Activated CD4-positive, alpha-beta T cell treated with anti-CD3 and anti-CD28 coated beads, Interleukin-10, Interleukin-2, amounts not matched to agents 100 ng/mL and 50 ng/mL, durations not matched to agents 16 hours and 8 hours (primary cell): ENCODE data around the gene DTNA.

Source experiments
- DNase-seq: peaks from one replicate; pipeline ENCODE4 v3.0.0-alpha.2; 2020

Gene DTNA

DNA sequence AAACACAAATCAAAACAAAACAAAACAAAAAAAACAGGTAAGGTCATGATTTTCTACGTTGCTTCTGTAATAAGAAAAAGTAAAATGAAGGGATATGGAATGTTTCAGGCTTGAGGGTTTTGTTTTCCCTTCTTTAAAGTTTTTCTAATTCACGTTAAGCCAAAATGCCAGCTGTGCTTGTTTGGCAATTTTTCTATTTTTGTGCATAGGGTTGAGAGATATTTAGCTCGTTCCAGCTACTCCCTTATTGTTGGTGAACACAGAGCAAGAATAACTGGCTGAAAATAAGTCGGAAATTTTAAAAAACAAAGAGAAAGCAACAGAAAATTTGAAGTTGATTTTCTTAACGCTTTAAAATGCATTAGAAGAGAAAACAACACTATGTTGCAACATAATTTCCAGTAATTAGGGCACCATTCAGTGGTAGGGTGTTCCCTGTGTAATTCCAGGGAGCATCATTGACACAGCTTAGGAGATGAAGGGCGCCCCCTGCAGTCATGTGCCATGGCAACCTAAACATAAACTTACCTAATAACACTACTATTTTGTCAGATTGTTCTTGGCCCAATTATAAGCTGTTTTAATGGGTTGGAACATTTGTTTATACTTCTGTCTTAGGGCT, 99.5 kb downstream of the DTNA start:
- DNase-seq, result peak; percentile 2

DNA sequence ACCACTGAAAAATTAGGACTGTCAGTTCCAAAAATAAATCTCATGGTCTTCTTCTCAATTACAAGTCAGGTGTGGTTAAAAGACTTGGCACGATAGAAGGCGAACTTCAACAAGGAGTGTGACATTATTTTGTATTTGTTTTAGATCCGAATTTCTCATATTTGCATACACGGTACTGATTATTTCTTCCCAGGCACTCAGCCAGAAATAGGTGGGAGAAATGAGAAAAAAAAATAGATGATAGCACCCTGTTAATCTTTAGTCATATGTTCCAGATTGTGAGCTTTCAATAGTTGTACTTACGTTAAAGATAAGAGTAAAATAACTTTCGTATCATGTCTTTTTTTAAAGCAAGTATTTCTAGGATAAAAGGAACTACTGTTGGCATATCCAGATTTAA, 106.1 kb downstream of the DTNA start:
- no peak for DNase-seq

DNA sequence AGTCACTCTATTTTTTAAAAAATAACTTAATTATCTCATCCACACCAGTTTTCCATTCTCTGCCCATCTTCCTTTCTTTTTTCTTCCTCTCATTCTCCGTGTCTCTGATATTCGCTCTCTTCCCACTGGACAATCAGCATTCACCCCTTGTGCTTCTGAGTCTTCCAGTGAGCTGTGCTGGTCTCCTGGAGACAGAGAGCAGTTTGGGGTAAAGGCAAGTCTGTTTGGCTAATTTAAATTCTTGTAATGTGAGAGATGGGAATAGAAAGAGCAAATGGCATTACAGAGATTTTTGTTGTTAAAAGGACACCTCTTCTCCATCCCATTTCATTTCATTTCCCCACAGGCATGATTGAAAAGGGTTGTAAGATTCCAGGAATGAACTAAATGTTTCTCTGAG, 107.5 kb downstream of the DTNA start:
- no peak for DNase-seq

DNA sequence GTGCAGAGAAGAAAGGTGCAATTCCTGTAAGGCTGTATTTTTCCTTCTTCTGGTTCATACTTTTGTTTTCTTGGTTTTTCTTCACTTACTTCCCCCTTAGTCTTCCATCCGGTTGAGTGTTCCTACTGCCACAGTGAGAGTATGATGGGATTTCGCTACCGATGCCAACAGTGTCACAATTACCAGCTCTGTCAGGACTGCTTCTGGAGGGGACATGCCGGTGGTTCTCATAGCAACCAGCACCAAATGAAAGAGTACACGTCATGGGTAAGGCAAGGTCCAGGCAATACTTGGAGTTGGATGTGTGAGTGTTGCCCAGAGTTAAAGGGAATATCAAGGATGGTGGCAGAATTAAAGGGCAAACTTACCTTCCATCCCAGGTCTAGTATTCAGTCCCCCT, 108.0 kb downstream of the DTNA start:
- no peak for DNase-seq

DNA sequence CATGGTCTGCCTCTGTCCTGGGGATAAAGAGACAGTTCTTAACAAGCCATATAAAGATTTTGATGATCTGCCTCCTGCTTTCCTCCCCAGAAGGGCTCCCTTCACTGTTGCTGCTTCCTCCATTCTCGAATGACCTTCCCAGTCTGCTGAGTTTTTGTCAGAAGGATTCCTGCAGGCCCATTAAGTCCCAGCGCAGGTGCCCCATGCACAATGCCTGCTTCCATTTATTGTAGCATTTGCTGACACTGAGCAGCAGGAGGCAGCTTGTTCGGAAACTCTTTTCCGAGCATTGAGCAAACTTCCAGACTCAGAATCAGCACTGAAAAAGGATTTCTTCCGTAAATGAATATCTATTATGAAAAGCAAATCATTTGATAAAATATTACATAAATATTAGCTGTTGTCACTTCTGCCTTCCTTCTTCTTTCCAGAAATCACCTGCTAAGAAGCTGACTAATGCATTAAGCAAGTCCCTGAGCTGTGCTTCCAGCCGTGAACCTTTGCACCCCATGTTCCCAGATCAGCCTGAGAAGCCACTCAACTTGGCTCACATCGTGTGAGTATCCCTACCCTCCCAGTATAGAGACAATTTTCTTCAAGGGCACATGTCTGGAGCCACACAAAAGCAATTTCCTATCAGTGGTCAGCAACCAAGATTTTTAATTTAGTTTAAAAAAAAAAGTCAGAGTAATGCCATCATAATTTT, 110.4 kb downstream of the DTNA start:
- DNase-seq, result no peak

DNA sequence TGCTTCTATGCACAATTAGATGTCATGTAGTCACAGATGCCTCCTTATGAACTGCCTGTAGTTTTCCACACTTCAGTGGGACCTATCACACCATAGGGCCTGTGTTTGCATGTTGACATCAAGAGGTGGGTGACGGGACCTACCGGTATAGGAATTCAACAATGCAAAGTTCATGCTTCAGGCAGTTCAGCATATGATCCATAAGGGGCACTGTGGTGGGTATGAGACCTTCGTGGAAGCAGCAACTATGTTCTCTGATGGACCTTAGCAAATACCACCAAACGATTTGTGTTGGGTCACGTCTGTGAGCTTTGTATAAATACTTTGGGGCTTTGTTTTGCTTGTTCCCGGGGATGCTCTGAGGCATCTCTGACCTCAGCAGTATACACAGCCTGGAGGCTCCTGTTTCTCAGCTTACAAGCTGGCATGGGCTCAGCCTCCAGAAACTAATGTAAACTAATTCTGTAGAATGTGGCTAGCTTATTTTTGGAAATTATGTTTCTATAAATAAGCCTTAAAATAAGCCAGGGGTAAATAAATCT, 111.6 kb downstream of the DTNA start:
- no peak for DNase-seq

DNA sequence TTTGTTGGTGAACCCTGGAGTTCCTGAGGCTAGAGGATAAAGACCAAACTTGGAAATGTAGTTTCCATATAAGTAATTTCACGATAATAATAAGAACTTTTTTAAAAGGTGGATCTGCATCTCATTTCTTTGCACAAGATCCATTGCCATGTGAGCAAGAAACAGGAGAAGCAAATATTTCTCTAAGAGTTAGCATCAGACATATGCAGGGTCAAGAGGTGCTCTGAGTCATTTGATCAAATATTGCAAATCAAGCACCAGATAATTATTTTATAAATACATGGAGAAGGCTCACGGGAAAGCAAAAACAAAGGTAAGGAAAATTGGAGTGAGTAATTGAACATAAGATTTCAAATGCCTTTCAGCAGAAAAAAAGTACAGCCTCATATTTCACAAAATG, 118.0 kb downstream of the DTNA start:
- DNase-seq, result no peak

DNA sequence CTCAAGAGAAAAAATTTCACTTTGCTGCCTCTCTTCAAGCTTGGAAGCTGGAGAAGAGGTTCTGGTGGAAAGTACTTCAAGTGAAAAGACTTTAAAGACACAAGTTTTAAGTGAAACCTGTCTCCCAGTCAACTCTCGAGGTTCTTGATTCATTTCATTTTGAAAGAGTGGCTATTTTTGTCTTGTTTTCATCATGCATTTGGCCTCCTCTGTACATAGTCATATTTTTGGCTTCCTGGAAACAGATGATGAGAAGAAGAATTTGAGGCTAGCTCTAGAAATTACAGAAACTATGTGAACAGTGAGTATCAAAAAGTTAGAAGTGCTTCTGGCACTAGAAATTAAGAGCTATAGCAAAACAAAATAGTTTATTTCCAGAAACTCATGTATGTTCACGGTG, 124.8 kb downstream of the DTNA start:
- peak; percentile 42 for DNase-seq

DNA sequence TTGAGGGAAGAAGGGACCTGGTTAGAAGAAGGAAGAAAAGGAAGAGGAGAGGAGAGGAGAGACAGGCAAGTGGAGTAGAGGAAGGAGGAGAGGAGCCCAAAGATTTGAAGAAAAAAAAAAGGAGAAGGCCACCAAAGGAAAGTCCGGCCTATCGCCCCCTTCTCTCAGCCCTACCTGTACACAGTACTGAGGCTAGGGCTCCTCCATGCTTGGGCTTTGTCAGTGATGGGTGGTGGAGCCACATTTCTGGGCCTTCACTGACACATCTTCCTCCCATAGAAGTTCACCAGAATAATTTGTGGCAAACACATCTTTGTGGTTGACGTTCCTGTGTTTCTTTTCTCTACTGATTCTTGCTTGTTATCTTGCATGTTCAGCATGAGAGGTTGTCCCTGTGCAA, 125.4 kb downstream of the DTNA start:
- no peak for DNase-seq

DNA sequence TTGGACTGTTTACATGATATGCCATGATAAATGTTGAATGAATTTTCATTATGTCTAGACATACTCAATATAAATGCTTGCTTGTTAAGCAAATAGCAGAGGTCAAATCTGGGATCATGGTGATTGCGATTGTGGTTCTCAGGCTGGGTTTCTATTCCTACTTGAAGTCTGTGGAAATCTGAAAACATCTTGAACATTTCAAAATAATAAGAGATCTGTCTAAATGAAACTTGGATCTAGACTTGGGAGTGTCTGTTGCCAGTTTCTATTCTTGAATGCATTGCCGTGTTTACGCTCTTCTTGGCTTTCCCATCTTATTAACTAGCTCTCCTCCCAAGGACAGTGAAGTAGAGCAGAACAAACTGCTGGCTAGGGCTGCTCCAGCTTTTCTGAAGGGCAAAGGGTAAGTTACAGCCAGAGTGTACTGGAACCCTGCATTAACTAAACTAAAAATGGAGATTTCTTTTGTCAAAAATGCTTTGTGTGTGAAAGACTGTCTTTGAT, 127.7 kb downstream of the DTNA start:
- no peak for DNase-seq

DNA sequence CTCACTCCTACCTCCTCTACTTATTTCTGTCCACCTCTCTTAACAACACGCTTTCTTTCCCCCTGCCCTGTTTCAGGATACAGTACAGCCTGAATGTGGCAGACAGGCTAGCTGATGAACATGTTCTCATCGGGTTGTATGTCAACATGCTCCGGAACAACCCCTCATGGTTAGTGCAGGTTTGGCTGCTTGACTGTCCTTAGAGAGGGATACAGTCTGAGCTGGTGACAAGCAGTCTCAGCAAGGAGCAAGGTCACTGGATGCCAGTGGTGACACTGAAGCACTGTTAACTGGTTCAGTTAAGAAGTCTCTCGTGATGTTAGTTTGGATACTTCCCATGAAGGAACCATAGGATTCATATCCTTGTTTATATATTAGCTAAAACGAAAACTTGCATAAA, 128.6 kb downstream of the DTNA start:
- DNase-seq, result no peak

DNA sequence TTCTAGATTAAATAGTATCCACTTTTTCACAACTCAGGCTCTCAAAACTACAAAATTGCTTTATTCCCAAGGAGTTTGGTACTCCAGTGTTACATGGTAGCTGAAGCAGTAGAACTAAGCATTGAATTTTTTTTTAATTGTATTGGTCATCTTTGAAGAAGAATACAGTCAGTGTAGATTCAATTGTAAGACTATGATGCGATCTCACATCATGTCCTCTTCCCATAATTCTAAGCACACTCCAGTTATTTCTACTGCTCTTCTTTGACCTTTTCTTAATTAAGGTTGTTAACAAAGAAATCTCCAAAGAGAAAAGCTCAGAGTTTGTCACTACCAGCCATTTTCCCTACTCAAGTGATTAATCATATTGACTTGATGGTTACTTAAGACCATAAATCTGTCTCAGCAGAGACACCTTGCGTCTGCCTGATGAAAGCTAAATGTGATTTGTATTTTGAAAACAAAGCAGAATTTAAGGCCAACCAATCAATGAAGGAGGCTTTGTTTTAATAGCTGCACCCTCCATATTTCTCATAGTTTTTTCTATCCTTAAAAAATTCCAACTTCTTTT, 130.2 kb downstream of the DTNA start:
- DNase-seq, result no peak

DNA sequence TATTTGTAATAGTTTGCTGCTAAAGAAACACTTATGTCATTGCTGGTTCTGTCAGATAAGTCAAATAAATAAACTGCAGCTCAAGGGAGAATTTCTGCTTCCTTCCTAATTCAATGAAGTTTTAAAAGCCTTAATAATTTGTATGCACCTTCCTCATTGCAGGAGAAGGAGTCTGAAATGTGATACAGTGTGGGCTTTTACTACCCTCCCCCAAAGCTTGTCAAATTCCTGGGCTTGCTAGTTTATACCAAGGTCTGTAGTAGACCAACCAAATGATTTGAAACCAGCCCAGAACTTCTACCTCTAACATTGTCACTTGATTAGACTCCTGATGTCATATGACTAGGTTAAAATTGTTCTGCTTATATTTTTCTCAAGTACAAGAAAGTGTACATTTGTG, 131.8 kb downstream of the DTNA start:
- no peak for DNase-seq

DNA sequence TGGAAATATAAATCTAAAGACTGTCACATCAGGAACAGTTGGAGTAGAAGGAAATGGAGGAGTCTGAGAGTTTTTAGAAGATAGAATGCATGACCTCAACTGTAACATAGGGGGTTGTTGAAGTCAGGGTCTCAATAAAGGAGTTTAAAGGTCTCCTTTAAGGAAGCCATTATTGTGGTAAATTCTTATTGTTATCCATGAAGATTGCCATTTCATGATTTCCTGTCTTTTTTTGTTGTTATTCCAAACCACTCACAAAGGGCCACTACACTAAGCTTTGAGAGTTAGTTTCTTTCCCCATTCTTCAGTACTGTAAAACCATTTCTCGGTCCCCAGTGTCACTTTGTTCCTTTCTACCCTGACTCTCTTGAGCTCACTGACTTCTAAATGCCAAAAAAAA, 134.0 kb downstream of the DTNA start:
- DNase-seq, result no peak

DNA sequence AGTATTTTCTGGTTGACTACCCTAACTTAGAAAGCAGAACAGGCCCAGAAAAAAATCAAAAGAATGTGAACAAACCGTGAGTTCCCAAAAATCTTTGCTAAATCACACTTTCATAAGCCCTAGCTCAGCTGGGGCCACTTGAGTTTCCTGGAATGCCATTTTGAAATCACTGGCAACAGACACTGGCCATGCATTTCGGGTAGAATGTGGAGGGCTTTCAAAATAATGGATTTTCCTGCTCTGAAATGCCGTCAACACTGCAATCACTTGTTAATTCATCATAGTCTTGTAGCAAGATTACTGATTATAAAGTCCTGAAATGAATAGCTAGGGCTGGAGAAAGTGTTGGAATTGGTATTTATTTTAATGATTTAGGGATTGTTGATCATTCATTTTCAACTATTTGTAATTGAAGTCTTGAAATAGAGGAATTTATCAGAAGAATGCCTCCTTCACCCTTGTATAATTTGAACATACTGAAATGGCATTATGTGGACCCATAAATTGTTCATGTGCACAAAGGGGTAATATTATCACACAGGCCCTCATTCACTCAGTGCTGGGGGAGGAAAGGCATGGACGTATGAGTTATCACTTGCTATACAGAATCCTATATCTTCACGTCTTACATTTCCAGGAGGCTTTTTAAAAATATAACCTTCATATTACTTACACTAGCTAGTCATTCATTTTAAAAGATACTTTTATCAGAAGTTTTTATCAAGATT, 134.8 kb downstream of the DTNA start:
- no peak for DNase-seq

DNA sequence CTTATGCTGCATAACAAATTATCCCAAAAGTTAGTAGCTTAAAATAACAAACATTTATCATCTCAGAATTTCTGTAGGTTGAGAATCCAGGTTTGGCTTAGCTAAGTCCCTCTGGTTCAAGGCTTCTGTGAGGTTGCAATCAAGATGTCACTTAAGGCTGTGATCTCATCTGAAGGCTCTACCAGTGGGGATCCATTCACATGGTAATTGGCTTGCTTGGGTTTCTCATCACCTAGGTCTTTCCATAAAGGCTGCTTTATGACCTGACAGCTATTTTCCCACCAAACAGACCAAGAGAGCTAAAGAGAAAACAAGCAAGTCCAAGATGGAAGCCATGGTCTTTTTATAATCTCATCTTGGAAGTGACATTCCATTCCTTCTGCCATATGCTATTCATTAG, 137.3 kb downstream of the DTNA start:
- no peak for DNase-seq

DNA sequence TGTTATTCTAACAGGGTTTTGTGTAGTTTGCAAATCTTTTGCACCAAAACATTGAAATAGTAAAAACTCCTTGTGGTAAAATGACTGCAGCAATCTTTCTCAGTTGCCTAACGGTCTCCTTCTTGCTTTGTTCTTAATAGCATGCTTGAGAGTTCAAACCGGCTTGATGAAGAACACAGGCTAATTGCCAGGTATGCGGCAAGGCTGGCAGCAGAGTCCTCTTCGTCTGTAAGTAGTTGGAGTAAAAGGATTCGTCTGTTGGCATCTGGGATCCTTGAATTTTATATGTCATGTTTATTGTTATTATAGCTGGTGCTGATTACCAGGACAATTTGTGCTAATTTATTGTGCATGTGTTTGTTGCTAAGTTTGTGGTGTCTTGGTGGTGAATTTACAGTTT, 138.1 kb downstream of the DTNA start:
- DNase-seq, result no peak

DNA sequence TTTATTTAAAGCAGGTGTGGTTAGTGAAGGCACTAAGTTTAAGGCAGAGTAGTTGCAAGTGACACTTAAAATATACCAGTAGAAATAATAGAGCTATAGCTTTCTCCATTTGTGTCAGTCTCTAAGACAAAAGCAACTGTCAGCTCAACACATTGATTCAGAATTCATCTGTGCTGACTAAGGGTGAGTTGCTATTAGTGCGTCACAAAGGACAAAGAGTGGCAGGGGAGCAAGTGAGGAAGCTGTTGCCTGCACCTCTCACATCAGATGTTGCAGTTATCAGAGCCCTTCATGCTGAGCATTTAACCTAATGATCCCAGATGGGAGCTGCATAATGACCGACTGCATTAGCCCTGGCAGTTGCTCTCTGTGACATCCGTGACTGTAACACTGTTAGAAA, 138.6 kb downstream of the DTNA start:
- no peak for DNase-seq

DNA sequence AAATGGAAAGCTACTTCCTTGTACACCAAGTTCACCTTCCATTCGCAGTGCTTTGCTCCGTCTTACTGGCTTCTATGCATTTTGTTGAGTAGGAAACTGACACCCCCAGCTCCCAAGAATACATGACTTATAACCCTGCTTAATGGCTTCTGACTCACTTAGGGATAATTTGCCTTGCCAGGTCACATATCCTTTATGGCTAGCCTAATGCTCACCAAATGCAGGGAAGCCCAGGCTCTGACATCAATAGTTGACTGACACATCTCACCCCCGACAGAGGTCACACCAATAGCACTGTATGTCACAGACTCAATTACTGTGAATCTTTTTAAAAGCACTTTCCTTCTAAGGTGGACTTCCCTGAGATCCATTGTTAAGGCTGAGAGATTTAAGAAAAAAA, 147.2 kb downstream of the DTNA start:
- DNase-seq, result no peak

DNA sequence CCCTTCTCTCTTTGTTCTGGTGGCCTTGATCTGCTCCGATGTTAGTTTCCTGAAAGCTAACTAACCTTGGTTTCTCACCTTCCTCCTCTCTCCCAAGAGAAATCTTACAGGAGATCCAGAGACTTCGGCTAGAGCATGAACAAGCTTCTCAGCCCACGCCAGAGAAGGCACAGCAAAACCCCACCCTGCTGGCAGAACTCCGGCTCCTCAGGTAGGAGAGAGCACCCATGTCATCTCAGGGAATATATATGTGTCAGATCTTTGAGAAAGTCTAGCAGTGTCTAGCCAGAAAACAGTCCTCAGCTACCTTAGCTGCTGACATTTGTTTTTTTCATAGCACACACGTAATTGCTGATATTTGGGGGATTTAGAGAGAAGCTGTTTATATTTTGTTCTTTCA, 148.1 kb downstream of the DTNA start:
- no peak for DNase-seq

DNA sequence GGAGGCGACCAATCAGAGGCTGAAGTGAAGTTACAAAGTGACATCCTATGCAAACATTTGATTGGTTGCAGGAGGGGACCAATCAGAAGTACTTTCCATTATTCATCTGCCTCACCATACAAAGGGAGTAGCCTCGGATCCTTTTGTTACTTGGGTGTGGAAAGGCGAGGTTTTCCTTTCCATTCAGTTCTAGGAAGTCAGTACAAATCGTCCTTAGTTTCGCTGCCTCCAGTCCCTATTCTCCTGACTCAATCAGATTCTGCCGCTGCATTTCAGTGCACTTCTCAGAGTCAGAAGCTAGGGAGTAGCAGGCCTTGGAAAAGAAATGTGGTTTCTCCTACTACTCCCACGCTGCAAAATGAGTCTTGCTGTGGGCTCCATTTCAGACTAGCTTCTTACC, 149.4 kb downstream of the DTNA start:
- no peak for DNase-seq

DNA sequence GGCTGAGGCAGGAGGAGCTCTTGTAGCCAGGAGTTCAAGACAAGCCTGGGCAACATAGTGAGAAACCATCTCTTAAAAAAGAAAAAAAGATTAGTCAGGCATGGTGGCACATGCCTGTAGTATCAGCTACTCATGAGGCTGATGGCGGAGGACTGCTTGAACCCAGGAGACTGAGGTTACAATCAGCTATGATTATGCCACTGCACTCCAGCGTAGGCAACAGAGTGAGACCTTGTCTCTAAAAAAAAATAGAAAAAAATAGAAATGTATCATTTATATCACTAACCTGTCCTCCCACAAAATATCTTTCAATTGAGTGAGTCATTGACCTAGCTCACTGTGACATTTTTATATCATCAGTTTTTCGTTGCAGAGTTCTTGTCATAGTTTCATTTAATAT, 152.5 kb downstream of the DTNA start:
- DNase-seq, result no peak

DNA sequence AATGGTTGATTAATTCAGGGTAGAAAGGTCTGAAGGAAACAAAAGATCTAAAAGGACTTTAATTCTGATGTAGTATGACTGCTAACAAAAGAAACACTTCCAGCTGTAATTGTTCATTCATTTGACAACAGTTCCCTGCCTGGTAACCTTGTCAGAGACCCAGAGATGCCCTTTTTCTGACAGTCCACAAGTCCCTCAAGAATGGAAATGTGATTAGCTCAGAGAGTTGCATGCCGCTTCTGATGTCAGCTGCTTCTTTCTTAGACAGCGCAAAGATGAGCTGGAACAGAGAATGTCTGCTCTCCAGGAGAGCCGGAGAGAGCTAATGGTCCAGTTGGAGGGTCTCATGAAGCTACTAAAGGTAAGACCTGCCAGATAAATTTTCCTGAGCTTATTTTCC, 153.6 kb downstream of the DTNA start:
- no peak for DNase-seq
